ENCODE results near the gene SIX4.

The SIX4 gene

GRCh38 chr14:60722107-60722356 lies 2.1 kb downstream of the SIX4 start:
- no peak for DNase-seq (ENCODE audit: low read depth in 2 of 2)

DNA sequence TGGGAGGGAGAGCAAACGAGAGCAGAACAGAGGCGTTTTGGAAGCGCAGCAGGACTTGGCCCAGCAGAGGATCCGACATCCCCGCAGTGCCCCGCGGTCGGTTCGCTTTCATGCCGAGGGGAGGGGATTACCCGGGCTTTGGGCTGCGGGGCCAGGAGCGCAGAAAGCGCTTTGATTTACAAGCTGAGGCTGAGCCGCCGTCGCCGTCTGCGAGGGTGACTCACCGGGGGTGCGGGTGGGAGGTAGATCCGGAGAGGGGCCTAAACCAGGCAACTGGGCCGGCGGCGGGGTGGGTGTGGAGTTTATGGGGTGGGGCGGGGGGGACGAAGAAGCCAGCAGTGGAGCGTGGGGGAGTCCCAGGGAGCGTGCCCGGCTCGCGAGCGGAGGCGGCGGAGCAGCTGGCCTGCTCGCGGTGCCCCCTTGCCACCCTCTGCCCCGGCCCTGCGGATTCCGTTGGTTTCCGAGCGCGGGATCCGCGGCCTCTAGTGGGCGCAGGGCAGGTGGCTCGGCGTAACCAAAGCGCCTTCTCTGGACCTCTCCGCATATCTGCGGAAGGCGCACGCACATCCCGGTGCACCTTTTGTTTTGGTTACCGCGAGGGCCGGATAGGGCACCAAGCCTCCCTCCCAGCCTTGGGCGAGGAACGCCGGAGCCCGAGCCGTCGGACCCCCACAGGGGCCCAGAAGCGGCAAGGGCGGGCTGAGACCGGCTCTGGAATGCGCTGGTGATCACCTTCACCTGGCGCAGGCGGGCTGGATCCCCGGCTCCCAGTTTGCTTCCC lies 2.6 kb downstream of the SIX4 start:
- DNase-seq (ENCODE audit: low read depth in 2 of 2), result peak; percentile 71 to 82

GRCh38 chr14:60720962-60721325 lies 3.2 kb downstream of the SIX4 start:
- DNase-seq (ENCODE audit: low read depth in 2 of 2), result no peak

DNA sequence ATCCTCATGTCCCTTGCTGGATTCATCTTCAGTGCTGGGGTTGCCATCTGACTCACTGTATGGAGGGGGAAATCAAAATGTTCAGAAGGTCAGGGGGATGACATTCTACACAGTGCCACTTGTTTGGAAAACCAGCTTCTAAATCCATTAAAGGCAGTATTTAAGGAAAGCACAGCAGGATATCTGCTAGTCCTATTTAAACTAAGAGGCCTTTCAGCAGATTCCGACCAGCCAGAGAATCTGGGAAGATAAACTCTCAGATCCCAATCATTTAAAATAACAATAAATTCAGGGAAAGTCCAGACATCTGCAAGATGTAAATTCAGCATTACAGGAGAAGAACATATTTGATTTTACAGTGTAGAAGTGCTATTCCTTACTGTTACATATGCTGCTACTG lies 3.8 kb downstream of the SIX4 start:
- DNase-seq (ENCODE audit: low read depth in 2 of 2), result no peak

- DNase-seq (ENCODE audit: low read depth in 2 of 2), result no peak
Observed at GRCh38 chr14:60713513-60713912, 10.6 kb downstream of the SIX4 start.

- DNase-seq (ENCODE audit: low read depth in 2 of 2), result no peak
Observed at GRCh38 chr14:60710494-60710893, 13.7 kb downstream of the SIX4 start.

DNA sequence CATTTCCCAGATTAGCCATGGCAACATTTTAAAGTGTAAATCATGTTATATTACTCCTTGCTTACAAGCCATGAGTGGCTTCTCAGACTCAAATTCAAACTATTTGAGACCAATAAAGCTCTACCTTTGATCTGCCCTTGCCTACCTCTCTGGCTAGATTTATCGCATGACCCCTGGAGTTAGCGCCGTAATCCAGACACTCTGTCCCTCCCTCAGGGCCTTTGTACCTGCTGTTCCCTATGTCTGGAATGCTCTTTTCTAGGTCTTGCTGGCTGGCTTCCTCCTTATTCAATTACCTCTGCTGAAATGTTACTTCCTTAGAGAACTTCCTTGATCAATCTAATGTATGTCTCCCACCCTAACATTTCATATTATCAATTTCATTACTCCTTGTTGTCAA lies 16.3 kb downstream of the SIX4 start:
- no peak for DNase-seq (ENCODE audit: low read depth in 2 of 2)

GRCh38 chr14:60705100-60705499 lies 19.1 kb downstream of the SIX4 start:
- no peak for DNase-seq (ENCODE audit: low read depth in 2 of 2)

GRCh38 chr14:60700598-60700997 lies 23.6 kb downstream of the SIX4 start:
- no peak for DNase-seq (ENCODE audit: low read depth in 2 of 2)

- DNase-seq (ENCODE audit: low read depth in 2 of 2), result no peak
Observed at GRCh38 chr14:60695327-60695726, 28.8 kb downstream of the SIX4 start.

- no peak for DNase-seq (ENCODE audit: low read depth in 2 of 2)
Observed at GRCh38 chr14:60691383-60692113, 32.6 kb downstream of the SIX4 start.

DNA sequence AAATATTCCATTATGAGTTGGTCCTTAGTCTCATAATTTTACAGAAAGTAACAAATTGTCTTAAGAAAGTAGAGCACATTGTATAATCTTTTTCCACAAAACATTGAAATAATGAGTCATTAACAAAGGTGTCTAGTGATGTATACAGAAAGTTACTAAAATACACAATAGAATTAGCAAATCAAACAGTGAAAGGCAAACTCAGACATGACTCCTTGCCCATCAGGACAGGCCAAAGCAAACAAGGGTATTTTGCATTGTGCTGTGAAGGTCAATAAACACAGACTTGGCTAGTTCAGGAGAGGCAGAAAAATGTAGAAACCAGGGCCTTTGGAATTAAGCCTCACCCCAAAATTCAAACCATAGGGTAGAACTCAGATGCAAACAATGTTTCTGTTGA lies 37.3 kb downstream of the SIX4 start:
- DNase-seq (ENCODE audit: low read depth in 2 of 2), result no peak

- no peak for DNase-seq (ENCODE audit: low read depth in 2 of 2)
Observed at GRCh38 chr14:60684203-60684602, 39.9 kb downstream of the SIX4 start.

DNA sequence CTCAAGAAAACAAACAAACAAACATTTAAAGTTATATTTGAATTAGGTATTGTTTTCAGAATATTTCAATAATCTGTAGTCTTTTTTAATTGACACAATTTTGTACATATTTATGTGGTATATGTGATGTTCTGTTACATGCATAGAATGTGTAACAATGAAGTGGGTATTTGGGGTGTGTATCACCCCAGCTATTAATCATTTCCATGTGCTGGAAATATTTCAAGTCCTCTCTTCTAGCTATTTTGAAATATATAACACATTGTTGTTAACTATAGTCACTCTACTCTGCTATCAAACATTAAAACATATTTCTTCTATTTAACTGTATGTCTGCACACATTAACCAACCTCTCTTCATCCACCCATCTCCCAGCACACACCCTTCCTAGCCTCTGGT lies 42.9 kb downstream of the SIX4 start:
- no peak for DNase-seq (ENCODE audit: low read depth in 2 of 2)

DNA sequence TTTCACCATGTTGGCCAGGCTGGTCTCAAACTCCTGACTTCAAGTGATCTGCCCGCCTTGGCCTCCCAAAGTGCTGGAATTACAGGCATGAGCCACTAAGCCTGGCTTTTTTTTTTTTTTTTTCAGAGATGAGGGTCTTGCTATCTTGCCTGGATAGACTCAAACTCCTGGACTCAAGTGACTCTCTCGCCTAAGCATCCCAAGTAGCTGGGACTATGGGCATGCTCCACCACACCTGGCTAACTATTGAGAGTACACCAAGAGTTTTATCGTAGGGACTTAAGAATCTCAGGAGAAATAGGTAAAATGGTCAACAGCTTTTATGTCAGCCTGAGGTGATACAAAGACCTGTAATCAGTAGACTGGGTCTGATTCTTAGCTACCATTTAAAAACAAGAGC lies 43.6 kb downstream of the SIX4 start:
- no peak for DNase-seq (ENCODE audit: low read depth in 2 of 2)

- DNase-seq (ENCODE audit: low read depth in 2 of 2), result no peak
Observed at GRCh38 chr14:60679566-60680258, 44.4 kb downstream of the SIX4 start.

- DNase-seq (ENCODE audit: low read depth in 2 of 2), result no peak
Observed at GRCh38 chr14:60677701-60678100, 46.5 kb downstream of the SIX4 start.

DNA sequence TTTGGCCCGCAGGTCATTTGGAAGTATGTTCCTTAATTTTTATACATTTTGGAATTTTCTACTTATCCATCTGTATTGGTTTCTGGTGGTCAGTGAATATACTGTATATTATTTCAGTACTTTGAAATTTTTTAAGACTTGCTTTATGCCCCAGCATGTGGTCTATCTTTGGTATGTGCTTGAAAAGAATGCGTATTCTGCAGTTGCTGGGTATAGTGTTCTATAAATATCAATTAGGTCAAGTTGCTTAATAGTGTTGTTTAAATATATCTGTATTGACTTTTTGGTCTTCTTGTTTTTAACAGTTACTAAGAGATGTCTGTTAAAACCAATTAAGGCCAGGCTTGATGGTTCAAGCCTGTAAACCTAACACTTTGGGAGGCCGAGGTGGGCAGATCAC lies 53.2 kb downstream of the SIX4 start:
- no peak for DNase-seq (ENCODE audit: low read depth in 2 of 2)

DNA sequence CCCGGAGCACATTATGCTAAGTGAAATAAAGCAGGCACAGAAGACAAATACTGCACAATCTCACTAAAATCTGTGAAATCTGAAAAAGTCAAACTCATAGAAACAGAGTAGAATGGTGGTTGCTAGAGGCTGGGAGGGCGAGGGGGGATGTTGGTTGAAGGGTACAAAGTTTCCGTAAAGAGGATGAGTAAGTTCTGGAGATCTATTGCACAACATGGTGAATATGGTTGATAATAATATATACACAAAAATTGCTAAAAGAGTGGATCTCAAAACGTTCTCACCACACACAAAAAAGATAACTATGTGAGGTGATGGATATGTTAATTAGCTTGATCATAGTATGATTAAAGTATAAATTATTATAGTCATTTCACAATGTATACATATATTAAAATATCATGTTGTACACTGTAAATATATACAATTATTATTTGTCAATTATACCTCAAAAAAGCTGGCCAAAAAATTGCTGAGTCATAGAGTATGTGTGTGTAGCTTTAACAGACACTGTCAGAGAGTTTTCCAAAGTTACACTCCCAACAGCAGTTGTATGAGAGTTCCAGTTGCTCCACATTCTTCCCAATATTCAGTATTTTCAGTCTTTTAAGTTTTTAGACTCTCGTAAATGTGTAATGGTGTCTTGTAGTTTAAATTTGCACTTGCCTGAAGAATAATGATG lies 55.6 kb downstream of the SIX4 start:
- DNase-seq (ENCODE audit: low read depth in 2 of 2), result no peak

DNA sequence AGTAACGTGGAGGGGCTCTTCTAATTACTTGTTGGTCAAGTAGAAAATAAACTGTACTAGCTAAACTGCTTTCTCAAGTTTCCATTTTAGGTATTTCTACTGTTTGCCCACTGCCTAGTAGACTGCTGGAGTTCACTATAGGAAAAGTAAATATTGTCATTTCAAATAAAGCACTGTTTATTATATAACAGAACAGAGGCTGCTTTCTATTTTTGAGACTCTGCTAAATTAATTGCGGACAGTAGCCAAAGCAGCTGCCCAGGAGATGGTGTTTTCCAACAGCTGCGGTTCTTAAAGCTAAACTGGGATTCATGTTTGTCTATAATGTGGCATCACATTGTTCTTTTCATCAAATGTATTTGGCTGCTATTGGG lies 59.0 kb downstream of the SIX4 start:
- no peak for DNase-seq (ENCODE audit: low read depth in 2 of 2)

GRCh38 chr14:60662982-60663381 lies 61.2 kb downstream of the SIX4 start:
- no peak for DNase-seq (ENCODE audit: low read depth in 2 of 2)

- DNase-seq (ENCODE audit: low read depth in 2 of 2), result no peak
Observed at GRCh38 chr14:60661721-60662120, 62.4 kb downstream of the SIX4 start.
